Dendritic cell treated with granulocyte-macrophage colony-stimulating factor and Interleukin-4, amounts not matched to agents 40 ng/mL and 50 ng/mL, for 4 days (primary cell): Measurements from ENCODE around the gene G3BP2.
"Not testable (repeated sequence)": the region's sequence is repeated elsewhere in the genome, so short reads cannot be mapped to it uniquely, and the experiment has no call there.

Experiments used
- H3K27ac Mint-ChIP-seq: one replicate; pipeline ENCODE4 v1.8.0; 2022; ENCODE audit warnings: mild to moderate bottlenecking, mixed read lengths
- H3K27me3 Mint-ChIP-seq: one replicate; pipeline ENCODE4 v1.8.0; 2022; ENCODE audit warnings: mild to moderate bottlenecking, mixed read lengths
- H3K36me3 Mint-ChIP-seq: one replicate; pipeline ENCODE4 v1.8.0; 2022; ENCODE audit warnings: low read depth, mixed read lengths
- H3K4me1 Mint-ChIP-seq: one replicate; pipeline ENCODE4 v1.8.0; 2022; ENCODE audit warnings: low read depth, mixed read lengths
- H3K4me3 Mint-ChIP-seq: one replicate; pipeline ENCODE4 v1.8.0; 2022; ENCODE audit warnings: mild to moderate bottlenecking, moderate library complexity, mixed read lengths
- H3K9me3 Mint-ChIP-seq: one replicate; pipeline ENCODE4 v1.8.0; 2022; ENCODE audit warnings: mixed read lengths
- intact Hi-C: fragments of 100-400 bp; cut with micrococcal nuclease; formaldehyde crosslinking; loops from one replicate; pipeline ENCODE4 v1.15.0; 2022

Gene G3BP2

DNA sequence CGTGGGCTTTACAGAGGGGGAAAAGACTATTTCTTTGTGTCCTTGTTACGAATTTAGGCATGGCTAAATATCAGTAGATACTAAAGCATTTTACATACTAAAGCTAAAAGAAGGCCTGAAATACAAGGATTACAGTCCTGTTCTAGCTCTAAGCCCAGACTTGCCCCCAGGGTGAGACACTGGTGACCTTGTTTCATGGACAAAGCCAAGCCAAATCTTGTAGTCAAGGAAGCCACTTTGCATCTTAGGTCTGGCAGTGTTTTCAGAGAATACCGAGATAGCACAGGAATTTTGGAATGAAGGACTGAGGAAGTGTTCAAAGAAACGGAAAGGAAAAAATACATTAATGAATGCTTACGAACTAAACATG, 733 bp upstream of the G3BP2 start:
- H3K27ac Mint-ChIP-seq, result peak overlapping the region; percentile 100
- peaks cover 14% of the 10 kb centered on the region for H3K36me3 Mint-ChIP-seq
- intact Hi-C loops, result loop anchor here (1.0 to 5.0 kb wide), 4 partner anchors 24 to 475 kb away; partner anchors contain the start of genes NUP54, RCHY1, THAP6 and USO1
- H3K4me1 Mint-ChIP-seq, result peaks cover 33% of the 10 kb centered on the region
- peak overlapping the region; percentile 97 for H3K4me3 Mint-ChIP-seq
- no peaks in the 10 kb centered on the region for H3K27me3 Mint-ChIP-seq
- H3K9me3 Mint-ChIP-seq, result no peaks in the 10 kb centered on the region

DNA sequence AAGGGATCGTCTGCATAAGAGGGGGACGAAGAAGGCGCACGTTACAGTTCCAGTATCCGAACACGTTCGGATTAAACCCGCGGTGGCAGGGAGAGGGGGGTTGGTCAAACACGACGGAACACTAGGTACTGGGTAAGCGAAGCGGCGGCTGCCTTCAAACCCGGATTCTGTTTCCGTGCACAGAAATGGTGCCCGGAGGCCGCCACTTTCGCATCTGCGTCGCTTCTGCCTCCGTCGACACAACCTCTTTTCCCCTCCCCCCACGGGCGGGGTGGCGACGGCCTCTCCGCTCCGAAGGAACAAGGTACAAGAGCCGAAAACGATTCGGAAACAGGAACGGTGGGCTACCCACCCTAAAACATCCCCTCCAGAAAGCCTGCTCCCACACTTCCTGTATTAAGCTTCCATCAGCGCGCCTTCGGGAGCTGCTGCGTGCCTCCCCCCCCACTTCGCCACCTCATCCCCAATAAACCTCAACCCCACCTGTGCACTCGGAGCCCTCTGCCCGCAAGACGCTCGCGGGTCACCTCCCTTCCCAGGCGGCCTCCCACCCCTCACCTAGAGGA, 667 bp downstream of the G3BP2 start:
- intact Hi-C loops, result loop anchor here (1.0 to 5.0 kb wide), 4 partner anchors 26 to 476 kb away; partner anchors contain the start of genes NUP54, RCHY1, THAP6 and USO1
- peaks cover 14% of the 10 kb centered on the region for H3K36me3 Mint-ChIP-seq
- H3K27me3 Mint-ChIP-seq, result no peaks in the 10 kb centered on the region
- peak overlapping the region; percentile 100 for H3K27ac Mint-ChIP-seq
- H3K4me1 Mint-ChIP-seq, result peaks cover 46% of the 10 kb centered on the region
- H3K4me3 Mint-ChIP-seq, result peak overlapping the region; percentile 97
- H3K9me3 Mint-ChIP-seq, result no peaks in the 10 kb centered on the region

DNA sequence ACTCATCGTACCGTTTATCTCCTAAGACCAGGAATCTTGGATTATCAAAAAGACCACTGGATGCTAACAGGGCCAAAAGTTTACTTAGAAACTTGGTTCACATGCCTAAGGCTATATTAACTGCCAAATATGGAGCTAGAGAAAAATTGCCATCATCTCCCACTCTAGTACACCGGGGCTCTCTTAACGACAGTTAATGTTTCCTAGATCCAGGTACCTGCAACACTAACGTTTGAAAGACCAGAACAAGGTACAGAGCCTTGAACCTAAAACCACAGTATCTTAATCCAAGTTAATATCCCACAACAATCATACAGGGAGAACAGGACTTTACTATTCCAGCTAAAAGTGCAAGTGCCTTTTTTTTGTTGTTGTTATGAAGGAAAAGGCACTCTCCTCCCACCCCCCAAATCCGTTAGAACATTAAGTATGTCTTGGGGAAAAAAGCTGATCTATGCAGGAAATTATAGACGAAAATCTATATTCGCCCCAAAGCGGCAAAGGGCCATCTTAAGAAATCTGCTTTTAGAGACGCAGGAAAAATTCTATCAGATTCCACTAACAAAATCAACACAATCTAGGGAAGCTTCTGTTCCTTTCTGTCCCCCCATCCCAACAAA, 1.3 kb downstream of the G3BP2 start:
- intact Hi-C loops, result loop anchor here (2.0 to 5.0 kb wide), 2 partner anchors 160 to 477 kb away; partner anchors contain the start of genes NUP54, RCHY1 and THAP6
- Mint-ChIP-seq H3K4me3 (peak overlapping the region; percentile 97), H3K27me3 (no peaks in the 10 kb centered on the region), H3K4me1 (peaks cover 53% of the 10 kb centered on the region), H3K27ac (peak overlapping the region; percentile 100), H3K9me3 (no peaks in the 10 kb centered on the region), H3K36me3 (peaks cover 14% of the 10 kb centered on the region)

DNA sequence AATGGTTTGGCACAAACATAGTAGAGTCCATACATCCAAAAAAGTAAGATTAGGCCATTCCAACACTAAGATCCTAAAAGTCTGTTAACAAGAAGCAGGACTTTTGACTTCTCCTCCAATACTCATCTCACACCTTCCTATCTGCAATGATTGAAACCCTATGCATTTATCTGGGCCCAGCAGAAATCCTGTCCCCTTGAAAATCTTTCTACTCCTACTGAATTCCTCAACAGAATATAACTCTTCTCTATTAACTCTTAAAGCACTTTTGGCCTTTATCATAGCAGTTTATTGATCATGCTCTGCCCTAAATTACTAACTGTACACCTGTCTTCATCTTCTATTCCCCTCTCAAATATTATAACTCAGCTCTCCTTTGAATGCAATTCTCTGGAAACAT, 4.6 kb downstream of the G3BP2 start:
- Mint-ChIP-seq H3K4me1 (peaks cover 58% of the 10 kb centered on the region), H3K27me3 (no peaks in the 10 kb centered on the region), H3K36me3 (peaks cover 14% of the 10 kb centered on the region), H3K27ac (no peak overlapping the region), H3K4me3 (no peak overlapping the region), H3K9me3 (no peaks in the 10 kb centered on the region)
- intact Hi-C loops, result no loop called here

DNA sequence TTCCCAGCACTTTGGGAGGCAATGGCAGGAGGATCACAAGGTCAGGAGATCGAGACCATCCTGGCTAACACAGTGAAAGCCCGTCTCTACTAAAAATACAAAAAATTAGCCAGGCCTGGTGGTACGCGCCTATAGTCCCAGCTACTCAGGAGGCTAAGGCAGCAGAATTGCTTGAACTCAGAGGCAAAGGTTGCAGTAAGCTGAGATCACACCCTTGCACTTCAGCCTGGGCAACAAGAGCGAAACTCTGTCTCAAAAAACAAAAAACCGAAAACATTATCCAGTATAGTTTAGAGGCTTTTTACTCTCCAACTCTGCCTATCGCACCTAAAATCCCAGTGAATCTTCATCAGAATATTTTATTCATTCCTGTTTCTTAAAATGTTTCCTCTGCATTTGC, 5.6 kb downstream of the G3BP2 start:
- H3K4me3 Mint-ChIP-seq, intact Hi-C loops, H3K27me3 Mint-ChIP-seq: not testable (repeated sequence)

DNA sequence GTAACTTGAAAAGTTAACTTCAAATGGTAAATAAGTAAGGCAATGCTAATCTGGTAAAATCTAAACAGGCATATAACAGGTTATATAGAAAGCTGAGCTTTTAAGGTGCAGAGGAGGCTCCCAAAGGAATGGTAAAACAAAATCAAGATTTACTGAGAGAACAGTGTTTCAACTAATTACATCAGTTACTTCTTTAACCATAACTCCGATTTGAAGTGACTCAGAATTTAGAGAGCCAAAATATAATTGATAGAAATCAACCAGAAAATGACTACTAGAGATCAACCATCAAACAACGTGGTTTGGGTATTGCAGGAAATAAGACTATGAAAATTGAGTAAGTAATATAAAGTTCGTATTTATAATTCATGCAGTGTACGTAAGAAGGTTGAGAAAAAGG, 6.9 kb downstream of the G3BP2 start:
- Mint-ChIP-seq H3K4me3 (no peak overlapping the region), H3K27me3 (no peaks in the 10 kb centered on the region), H3K4me1 (peaks cover 50% of the 10 kb centered on the region), H3K27ac (no peak overlapping the region), H3K36me3 (peaks cover 15% of the 10 kb centered on the region), H3K9me3 (no peaks in the 10 kb centered on the region)
- intact Hi-C loops, result no loop called here

More for the DNA sequence above, 5.6 kb downstream of the G3BP2 start:
- H3K4me1 Mint-ChIP-seq, result peaks cover 57% of the 10 kb centered on the region
- H3K27ac Mint-ChIP-seq, H3K36me3 Mint-ChIP-seq, H3K9me3 Mint-ChIP-seq: not testable (repeated sequence)

DNA sequence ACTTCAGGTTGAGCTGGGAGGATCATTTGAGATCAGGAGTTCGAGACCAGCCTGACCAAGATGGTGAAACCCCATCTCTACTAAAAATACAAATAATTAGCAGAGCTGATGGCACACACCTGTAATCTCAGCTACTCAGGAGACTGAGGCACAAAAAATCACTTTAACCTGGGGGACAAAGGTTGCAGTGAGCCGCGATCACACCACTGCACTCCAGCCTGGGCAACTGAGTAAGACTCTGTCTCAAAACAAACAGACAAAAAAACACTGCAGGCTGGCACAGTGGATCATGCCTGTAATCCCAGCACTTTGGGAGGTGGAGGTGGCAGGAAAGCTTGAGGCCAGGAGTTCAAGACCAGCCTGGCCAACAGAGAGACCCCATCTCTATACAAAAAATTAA, 8.6 kb downstream of the G3BP2 start:
- intact Hi-C loops, H3K27me3 Mint-ChIP-seq, H3K9me3 Mint-ChIP-seq, H3K4me3 Mint-ChIP-seq: not testable (repeated sequence)
- Mint-ChIP-seq H3K36me3 (peaks cover 25% of the 10 kb centered on the region), H3K4me1 (peaks cover 39% of the 10 kb centered on the region), H3K27ac (peak overlapping the region; percentile 44)

DNA sequence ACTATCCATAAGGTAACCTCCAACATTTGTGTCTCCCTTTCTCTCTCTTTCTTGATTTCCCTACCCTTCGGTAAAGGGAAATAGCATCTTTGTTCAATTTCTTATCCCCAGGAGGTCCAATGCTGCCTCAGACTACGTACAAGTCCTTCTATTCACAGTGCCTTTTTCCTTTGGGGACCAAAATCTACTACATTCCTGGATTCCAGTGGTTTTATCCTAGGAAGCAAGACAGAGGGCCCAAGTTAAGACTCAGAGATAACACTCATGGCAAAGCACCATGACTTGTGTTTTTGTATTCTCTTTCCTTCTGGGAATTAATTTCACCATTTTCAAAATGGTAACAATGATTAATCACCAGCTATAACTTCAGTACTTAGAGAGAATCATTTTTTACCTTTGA, 10.6 kb downstream of the G3BP2 start:
- H3K27me3 Mint-ChIP-seq, result no peaks in the 10 kb centered on the region
- intact Hi-C loops, result no loop called here
- H3K36me3 Mint-ChIP-seq, result peaks cover 40% of the 10 kb centered on the region
- no peak overlapping the region for H3K4me3 Mint-ChIP-seq
- H3K4me1 Mint-ChIP-seq, result peaks cover 20% of the 10 kb centered on the region
- no peak overlapping the region for H3K27ac Mint-ChIP-seq
- no peaks in the 10 kb centered on the region for H3K9me3 Mint-ChIP-seq

DNA sequence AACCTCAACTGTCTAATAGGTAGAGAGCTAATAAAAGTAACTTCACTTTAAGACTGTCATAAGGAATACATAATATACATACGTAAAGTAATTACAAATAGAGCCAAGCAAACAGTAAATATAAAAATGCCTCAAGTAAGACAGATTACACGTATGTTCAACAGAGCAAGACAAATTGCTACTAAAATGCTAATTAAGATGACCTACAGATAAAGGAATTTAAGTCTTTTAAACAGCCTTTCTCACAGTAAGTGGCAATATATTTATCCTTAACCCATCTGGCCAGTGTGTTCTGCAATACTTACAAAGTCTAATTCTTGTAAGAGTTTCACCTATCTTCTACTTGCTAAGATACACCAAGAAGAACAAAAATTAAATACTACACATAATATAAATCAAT, 12.7 kb downstream of the G3BP2 start:
- Mint-ChIP-seq H3K36me3 (peaks cover 59% of the 10 kb centered on the region), H3K4me3 (no peak overlapping the region), H3K27ac (no peak overlapping the region), H3K9me3 (no peaks in the 10 kb centered on the region), H3K4me1 (peaks cover 10% of the 10 kb centered on the region), H3K27me3 (no peaks in the 10 kb centered on the region)
- intact Hi-C loops, result no loop called here

DNA sequence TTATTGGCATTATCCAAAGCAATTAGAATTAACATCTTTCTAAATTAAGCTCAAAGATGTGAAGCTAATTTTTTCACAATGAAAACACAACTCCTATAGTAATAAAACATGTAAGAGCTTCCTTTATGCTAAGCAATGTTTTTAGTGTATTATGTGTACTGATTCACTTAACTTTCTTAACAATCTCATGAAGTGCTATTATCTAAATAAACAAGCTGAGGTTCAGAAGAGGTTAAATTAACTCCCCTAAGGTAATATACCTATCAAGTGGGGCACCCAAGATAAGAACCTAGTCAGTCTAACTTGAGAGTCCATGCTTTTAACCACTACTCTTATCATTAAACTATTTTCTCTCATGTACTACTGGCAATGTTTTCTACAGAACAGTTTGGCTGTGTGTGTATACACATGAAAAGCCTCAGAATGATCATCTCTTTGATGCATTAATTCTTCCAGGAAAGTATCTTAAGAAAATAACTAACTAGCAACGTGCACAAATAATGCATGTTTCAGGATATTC, 13.6 kb downstream of the G3BP2 start:
- Mint-ChIP-seq H3K27me3 (no peaks in the 10 kb centered on the region), H3K4me1 (peaks cover 2% of the 10 kb centered on the region), H3K4me3 (no peak overlapping the region), H3K36me3 (peaks cover 68% of the 10 kb centered on the region), H3K27ac (no peak overlapping the region), H3K9me3 (no peaks in the 10 kb centered on the region)
- intact Hi-C loops, result loop anchor here (10.0 kb wide), 1 partner anchor 275 kb away; no protein-coding TSS in a partner anchor

DNA sequence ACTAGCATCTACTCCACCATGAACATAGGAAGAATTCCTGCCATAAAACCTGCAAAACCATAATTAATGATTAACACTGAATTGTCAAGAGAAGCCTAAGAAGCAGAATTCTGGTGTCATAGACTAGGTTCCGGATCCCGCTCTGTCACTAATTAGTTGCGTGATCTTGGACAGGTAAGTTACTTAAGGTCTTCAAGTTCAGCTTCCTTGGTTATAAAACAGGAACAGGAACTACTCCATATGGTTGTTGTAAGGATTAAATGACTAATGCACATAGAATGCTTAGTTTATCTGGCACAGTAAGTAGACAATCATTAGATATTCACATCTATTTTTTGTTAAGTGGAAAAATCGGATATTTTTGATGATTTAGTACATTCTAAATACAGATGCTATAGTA, 14.3 kb downstream of the G3BP2 start:
- Mint-ChIP-seq H3K9me3 (no peaks in the 10 kb centered on the region), H3K4me1 (no peaks in the 10 kb centered on the region), H3K4me3 (no peak overlapping the region), H3K27me3 (no peaks in the 10 kb centered on the region), H3K36me3 (peaks cover 74% of the 10 kb centered on the region), H3K27ac (no peak overlapping the region)
- intact Hi-C loops, result loop anchor here (10.0 kb wide), 1 partner anchor 276 kb away; no protein-coding TSS in a partner anchor

DNA sequence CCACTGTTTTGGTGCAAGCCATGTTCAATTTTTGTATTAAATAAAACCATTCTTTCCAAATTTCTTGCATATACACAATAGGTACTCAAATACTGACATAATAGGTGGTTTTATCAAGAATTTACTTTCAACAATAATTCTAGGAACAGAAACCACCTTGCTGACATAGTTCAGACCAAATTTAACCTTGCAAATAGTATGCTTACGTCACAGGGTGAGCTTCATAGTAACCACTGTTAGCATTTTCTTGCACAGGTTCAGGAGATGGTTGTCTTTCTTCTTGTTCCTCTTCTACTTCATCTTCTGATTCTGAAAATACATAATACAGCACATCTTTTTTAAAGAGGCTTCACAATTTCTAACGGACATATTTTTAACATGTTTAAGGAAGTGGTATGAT, 17.6 kb downstream of the G3BP2 start:
- Mint-ChIP-seq H3K27ac (no peak overlapping the region), H3K27me3 (no peaks in the 10 kb centered on the region), H3K4me3 (no peak overlapping the region), H3K9me3 (no peaks in the 10 kb centered on the region), H3K4me1 (no peaks in the 10 kb centered on the region), H3K36me3 (peaks cover 70% of the 10 kb centered on the region)
- intact Hi-C loops, result loop anchor here (10.0 kb wide), 1 partner anchor 279 kb away; no protein-coding TSS in a partner anchor

DNA sequence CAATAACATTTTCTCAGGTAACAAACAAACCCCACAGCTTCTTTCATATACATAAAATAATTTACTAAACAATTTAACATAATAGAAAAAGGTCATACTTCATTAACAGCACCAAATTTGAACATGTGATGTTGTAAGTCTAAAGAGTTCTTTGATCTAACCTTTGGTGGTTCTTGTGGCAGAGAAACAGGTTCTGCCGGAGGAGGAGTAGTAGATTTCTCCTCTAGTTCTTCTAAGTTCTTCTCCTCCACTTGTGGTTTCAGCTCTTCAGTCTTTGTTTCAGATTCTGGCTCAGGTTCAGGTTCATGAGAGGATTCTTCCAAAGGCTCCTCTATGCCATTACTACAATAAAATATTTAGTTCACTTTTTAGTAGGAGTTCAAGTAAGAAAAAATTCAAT, 18.3 kb downstream of the G3BP2 start:
- Mint-ChIP-seq H3K27me3 (no peaks in the 10 kb centered on the region), H3K27ac (no peak overlapping the region), H3K4me3 (no peak overlapping the region), H3K4me1 (no peaks in the 10 kb centered on the region), H3K36me3 (peaks cover 74% of the 10 kb centered on the region), H3K9me3 (no peaks in the 10 kb centered on the region)
- intact Hi-C loops, result loop anchor here (10.0 kb wide), 1 partner anchor 280 kb away; no protein-coding TSS in a partner anchor

DNA sequence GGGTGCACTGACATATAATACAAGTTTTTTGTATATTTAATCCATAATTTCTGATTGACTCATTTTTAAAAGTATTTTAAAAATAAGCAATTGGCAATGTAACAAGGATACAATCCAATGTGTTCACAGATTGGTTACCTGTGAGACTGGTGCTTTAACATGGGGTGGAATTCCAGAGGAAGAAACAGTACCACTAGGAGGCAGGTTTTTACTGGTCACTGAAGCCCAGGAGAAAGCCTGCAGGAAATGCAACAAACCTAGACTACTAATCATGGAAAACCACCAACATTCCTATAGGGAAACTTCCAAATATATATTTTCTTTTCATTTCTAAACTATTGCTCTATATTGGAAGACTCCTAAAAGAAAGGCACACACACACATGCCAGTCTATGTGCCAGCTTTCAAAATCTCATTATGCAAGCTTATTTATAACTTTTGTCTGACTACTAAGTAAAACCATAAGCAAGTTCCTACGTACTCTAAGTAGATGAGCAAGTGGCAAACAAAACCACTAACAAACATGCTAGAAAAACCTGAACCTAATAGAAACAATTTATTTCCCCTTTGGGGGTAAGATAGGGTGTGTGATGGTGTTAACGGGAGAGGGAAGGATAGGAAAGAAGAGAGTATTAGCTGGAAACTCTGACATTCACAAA, 19.2 kb downstream of the G3BP2 start:
- intact Hi-C loops, result loop anchor here (10.0 kb wide), 1 partner anchor 281 kb away; no protein-coding TSS in a partner anchor
- no peaks in the 10 kb centered on the region for H3K4me1 Mint-ChIP-seq
- no peak overlapping the region for H3K4me3 Mint-ChIP-seq
- no peaks in the 10 kb centered on the region for H3K9me3 Mint-ChIP-seq
- no peak overlapping the region for H3K27ac Mint-ChIP-seq
- peaks cover 78% of the 10 kb centered on the region for H3K36me3 Mint-ChIP-seq
- no peaks in the 10 kb centered on the region for H3K27me3 Mint-ChIP-seq
